BJ (cell line): ENCODE results near the gene HLF. TPM values are rescaled to one million over a fixed set of nuclear protein-coding genes. Genes with fewer than 3 reads are reported as not detected.

Experiments used
- CTCF ChIA-PET: fragments of 350-600 bp; formaldehyde crosslinking; extraction: SDS; loops from one replicate; lab custom pipeline; 2021; ENCODE audit warnings: antibody characterized with exemption, inconsistent platforms; lab: Yijun Ruan, JAX
- POLR2A ChIA-PET: fragments of 300-600 bp; sonication (Branson Sonifier 250); formaldehyde crosslinking; extraction: SDS; loops from one replicate; lab custom pipeline; 2021; ENCODE audit warnings: antibody characterized with exemption; lab: Charles Lee
- DNase-seq: peaks from one replicate; pipeline ENCODE4 v3.0.0-alpha.2; 2011; ENCODE audit warnings: low read depth
- H3K27me3 ChIP-seq: 2 replicates; pipeline ENCODE4 v1.6.0; 2011; ENCODE audit warnings: low read length; ENCODE audit not compliant: control insufficient read depth, insufficient read depth
- H3K36me3 ChIP-seq: 2 replicates; pipeline ENCODE4 v1.5.1; 2011; ENCODE audit warnings: low read length; ENCODE audit not compliant: control insufficient read depth, insufficient read depth
- H3K4me3 ChIP-seq: 2 replicates; pipeline ENCODE4 v1.5.1; 2011; ENCODE audit warnings: low read depth, mild to moderate bottlenecking, control low read depth, low read length
- CTCF ChIP-seq: IDR thresholded peaks from 2 replicates; pipeline ENCODE4 v1.5.1; 2011; ENCODE audit warnings: low read depth, mild to moderate bottlenecking, control low read depth, inconsistent platforms, low read length, moderate library complexity; ENCODE audit not compliant: insufficient read depth
- polyA plus RNA-seq: library from polyadenylated mRNA; depleted of rRNA; stranded (reverse); fragments of >200 nt; gene quantifications from 2 replicates; pipeline ENCODE4 v1.2.3, GENCODE V29; 2011

The HLF gene
- polyA plus RNA-seq, 1 experiment: not detected

GRCh38 chr17:55246583-55246982 lies 18.2 kb upstream of the HLF start:
- DNase-seq: no peak
- Histone ChIP-seq H3K36me3 (no peaks in the 10 kb centered on the region), H3K4me3 (no peak overlapping the region), H3K27me3 (no peaks in the 10 kb centered on the region)
- POLR2A ChIA-PET: no interaction called here
- CTCF ChIA-PET: no interaction called here
- no peak for TF ChIP-seq CTCF

GRCh38 chr17:55248077-55248476 lies 16.7 kb upstream of the HLF start:
- ChIA-PET CTCF (no interaction called here), POLR2A (no interaction called here)
- no peak for DNase-seq
- Histone ChIP-seq H3K36me3 (no peaks in the 10 kb centered on the region), H3K27me3 (no peaks in the 10 kb centered on the region), H3K4me3 (no peak overlapping the region)
- no peak for TF ChIP-seq CTCF

GRCh38 chr17:55249861-55250260 lies 14.9 kb upstream of the HLF start:
- H3K27me3 ChIP-seq: no peaks in the 10 kb centered on the region
- ChIA-PET CTCF (no interaction called here), POLR2A (no interaction called here)
- H3K4me3 ChIP-seq: no peak overlapping the region
- H3K36me3 ChIP-seq: no peaks in the 10 kb centered on the region
- DNase-seq: no peak
- no peak for TF ChIP-seq CTCF

GRCh38 chr17:55254375-55254774 lies 10.4 kb upstream of the HLF start:
- peaks cover 6% of the 10 kb centered on the region for H3K27me3 ChIP-seq
- no peak for DNase-seq
- ChIA-PET POLR2A (no interaction called here), CTCF (no interaction called here)
- TF ChIP-seq CTCF: no peak
- no peak overlapping the region for H3K4me3 ChIP-seq
- no peaks in the 10 kb centered on the region for H3K36me3 ChIP-seq

- CTCF ChIA-PET: no interaction called here
- POLR2A ChIA-PET: no interaction called here
- H3K4me3 ChIP-seq: no peak overlapping the region
- no peak for DNase-seq
- peaks cover 15% of the 10 kb centered on the region for H3K27me3 ChIP-seq
- TF ChIP-seq CTCF: no peak
- H3K36me3 ChIP-seq: no peaks in the 10 kb centered on the region
Observed at GRCh38 chr17:55258578-55259135, 6.1 kb upstream of the HLF start.
